IPS-20b (cell line): ENCODE data around the gene SZRD1.

Experiments used
- H3K27ac ChIP-seq: one replicate; pipeline ENCODE4 v1.5.1; 2013; ENCODE audit warnings: low read length
- H3K27me3 ChIP-seq: 2 replicates; pipeline ENCODE4 v1.6.1; 2013; ENCODE audit warnings: mild to moderate bottlenecking, low read length, inconsistent platforms; ENCODE audit not compliant: insufficient read depth
- H3K36me3 ChIP-seq: 2 replicates; pipeline ENCODE4 v1.6.1; 2013; ENCODE audit warnings: low read depth, mild to moderate bottlenecking, inconsistent platforms, low read length, moderate library complexity; ENCODE audit not compliant: insufficient read depth
- H3K4me1 ChIP-seq: 2 replicates; pipeline ENCODE4 v1.6.1; 2013; ENCODE audit warnings: mild to moderate bottlenecking, control low read depth, inconsistent platforms, low read length, moderate library complexity; ENCODE audit not compliant: insufficient read depth
- H3K4me3 ChIP-seq: 2 replicates; pipeline ENCODE4 v1.5.1; 2013; ENCODE audit warnings: mild to moderate bottlenecking, low read length, inconsistent platforms
- H3K9ac ChIP-seq: 2 replicates; pipeline ENCODE4 v1.6.1; 2013; ENCODE audit warnings: low read depth, mild to moderate bottlenecking, inconsistent platforms, low read length, moderate library complexity
- H3K9me3 ChIP-seq: 2 replicates; pipeline ENCODE4 v1.6.1; 2013; ENCODE audit warnings: mild to moderate bottlenecking, low read depth, low read length, inconsistent platforms; ENCODE audit not compliant: insufficient read depth

Gene SZRD1

DNA sequence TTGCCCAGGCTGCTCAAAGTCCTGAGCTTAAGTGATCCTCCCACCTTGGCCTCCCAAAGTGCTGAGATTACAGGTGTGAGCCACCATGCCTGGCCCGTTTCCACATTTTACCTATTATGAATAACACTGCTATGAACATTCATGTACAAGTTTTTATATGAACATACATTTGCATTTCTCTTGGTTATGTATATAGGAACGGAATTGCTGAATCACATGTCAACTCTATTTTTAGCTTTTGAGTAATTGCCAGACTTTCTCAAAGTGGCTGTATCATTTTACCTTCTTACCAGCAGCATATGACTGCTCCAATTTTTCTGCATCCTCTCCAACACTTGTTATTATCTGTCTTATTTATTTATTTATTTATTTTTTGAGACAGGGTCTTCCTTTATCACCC is 67.5 kb downstream of the SZRD1 start:
- H3K4me1 ChIP-seq: no peaks in the 10 kb centered on the region
- no peaks in the 10 kb centered on the region for H3K36me3 ChIP-seq
- H3K4me3 ChIP-seq: no peak overlapping the region
- H3K9ac ChIP-seq: no peak overlapping the region
- no peak overlapping the region for H3K27ac ChIP-seq
- no peaks in the 10 kb centered on the region for H3K9me3 ChIP-seq
- H3K27me3 ChIP-seq: no peaks in the 10 kb centered on the region

DNA sequence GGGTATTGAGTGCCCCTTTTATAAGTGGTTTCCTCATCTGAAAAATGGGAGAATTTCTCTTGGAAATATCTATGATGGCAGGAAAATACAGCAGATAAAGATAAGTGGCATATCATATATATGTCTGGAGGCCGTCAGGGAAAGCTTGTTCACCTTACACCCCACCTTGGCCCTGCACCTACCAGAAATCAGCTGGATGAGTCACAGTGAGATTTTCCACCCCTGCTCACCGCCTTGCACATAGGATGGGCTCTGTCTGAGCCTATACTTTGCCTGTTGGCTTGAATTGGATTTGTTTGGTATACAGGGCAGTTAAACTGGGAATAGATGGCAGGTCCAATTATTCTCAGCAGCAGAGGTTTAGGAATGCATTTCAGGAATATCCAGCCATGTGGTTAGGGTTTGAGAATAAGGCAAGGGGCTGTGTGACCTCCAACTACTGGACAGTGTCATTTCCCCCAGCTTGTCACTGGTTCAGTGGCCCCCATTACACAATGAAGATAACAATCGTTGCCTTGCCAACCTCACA is 70.0 kb downstream of the SZRD1 start, which contains the start of gene SPATA21:
Gene SPATA21, minus strand, starts transcription at position 479 of the 529 bp plus-strand sequence. CDS start 6,053 bp downstream, outside the sequence.
- Histone ChIP-seq H3K4me1 (no peaks in the 10 kb centered on the region), H3K9ac (no peak within 1 kb of the TSS), H3K4me3 (no peak within 1 kb of the TSS), H3K9me3 (no peaks in the 10 kb centered on the region), H3K36me3 (no peaks in the 10 kb centered on the region), H3K27ac (no peak within 1 kb of the TSS), H3K27me3 (no peaks in the 10 kb centered on the region)

DNA sequence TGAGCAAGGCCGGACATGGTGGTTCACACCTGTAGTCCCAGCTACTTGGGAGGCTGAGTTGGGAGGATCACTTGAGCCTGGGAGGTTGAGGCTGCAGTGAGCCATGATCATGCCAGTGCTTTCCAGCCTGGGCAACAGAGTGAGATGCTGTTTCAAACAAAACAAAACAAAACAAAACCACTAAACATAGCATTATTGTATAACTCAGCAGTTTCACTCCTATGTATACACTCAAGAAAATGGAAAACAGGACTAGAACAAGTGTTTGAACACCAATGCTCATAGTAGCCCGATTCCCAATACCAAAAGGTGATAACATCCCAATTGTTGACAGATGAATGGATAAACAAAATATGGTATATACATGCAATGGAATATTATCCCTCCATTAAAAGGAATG is 71.5 kb downstream of the SZRD1 start:
- Histone ChIP-seq H3K4me3 (no peak overlapping the region), H3K36me3 (peaks cover 4% of the 10 kb centered on the region; the same call in 1 of the 2 replicates), H3K27me3 (no peaks in the 10 kb centered on the region), H3K4me1 (no peaks in the 10 kb centered on the region), H3K9me3 (no peaks in the 10 kb centered on the region), H3K27ac (no peak overlapping the region), H3K9ac (no peak overlapping the region)

DNA sequence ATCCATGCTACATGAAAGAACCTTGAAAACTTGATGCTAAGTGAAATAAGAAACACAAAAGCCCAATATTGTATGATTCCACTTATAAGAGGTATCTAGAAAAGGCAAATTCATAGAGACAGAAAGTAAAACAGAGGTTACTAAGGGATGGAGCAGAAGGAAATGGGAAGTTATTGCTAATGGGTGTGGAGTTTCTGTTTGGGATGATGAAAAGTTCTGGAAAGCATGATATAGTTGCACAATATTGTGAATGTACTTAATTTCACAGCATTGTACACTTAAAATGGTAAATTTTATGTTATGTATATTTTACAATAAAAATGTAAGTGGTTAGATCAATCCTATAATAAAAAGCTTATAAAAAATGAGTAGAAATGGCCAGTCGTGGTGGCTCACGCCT is 71.9 kb downstream of the SZRD1 start:
- Histone ChIP-seq H3K36me3 (peaks cover 8% of the 10 kb centered on the region), H3K9ac (no peak overlapping the region), H3K9me3 (no peaks in the 10 kb centered on the region), H3K27ac (no peak overlapping the region), H3K27me3 (no peaks in the 10 kb centered on the region), H3K4me1 (no peaks in the 10 kb centered on the region), H3K4me3 (no peak overlapping the region)

DNA sequence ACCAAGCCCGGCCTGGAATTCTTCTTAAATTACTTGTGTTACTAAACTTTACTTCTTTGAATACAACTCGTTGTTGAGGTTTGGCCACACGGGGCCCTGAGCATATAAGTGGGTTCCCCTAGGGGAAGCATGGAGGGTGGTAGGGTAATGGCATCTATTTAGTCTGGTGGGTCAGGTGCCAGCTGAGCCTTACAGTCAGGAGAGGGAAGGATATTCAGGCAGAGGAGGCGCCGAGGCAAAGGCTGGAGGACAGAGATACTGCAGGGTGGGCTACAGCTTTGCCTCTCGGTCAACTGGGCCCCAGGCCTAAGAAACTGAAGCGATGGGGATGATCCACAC is 73.1 kb downstream of the SZRD1 start:
- no peak overlapping the region for H3K27ac ChIP-seq
- no peaks in the 10 kb centered on the region for H3K27me3 ChIP-seq
- peak overlapping the region; percentile 99 for H3K4me3 ChIP-seq
- no peaks in the 10 kb centered on the region for H3K4me1 ChIP-seq
- no peaks in the 10 kb centered on the region for H3K9me3 ChIP-seq
- peak overlapping the region; percentile 62; the same call in 1 of the 2 replicates for H3K9ac ChIP-seq
- H3K36me3 ChIP-seq: peaks cover 17% of the 10 kb centered on the region

DNA sequence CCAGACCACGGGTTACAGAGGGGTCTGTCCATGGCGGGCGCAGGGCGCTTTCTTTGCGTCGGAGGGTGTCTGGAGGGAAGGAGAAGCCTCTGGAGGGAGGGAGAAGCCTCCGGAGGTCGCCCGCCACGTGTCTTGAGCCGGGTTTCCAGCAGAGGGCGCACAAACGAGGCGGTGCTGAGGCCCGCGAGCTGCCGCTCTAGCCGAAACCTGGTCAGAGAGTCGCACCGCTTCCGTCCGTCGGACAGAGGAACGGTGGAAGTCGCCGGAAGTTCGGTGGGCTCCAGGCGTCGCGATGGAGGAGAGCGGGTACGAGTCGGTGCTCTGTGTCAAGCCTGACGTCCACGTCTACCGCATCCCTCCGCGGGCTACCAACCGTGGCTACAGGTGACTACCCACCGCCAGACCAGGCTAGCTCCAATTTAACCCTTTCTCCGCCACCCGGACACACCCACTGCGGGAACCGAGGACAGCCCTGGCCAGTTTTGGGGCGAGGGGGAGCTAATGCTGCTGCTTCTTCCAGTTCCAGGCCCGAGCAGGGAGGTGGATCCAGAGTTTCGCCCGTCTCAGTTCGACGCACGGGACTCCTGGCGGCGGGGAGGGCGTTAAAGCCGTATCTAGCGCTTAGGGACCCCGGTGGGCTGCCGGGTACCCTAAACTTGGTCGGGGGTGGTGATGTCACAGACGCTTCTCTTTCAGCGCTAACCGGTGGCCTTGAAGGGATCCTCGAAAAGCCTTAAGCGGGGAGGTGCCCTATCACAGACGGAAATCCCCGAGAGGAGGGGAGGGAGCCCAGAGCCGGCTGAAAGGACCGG is 73.6 kb downstream of the SZRD1 start, which contains the start of gene NECAP2:
Gene NECAP2, plus strand, starts transcription at position 255 of the 812 bp plus-strand sequence. Its CDS starts 38 bp downstream, at position 293.
- no peaks in the 10 kb centered on the region for H3K4me1 ChIP-seq
- H3K27me3 ChIP-seq: no peaks in the 10 kb centered on the region
- peaks cover 22% of the 10 kb centered on the region for H3K36me3 ChIP-seq
- peak within 1 kb of the TSS; percentile 90 for H3K9ac ChIP-seq
- no peak within 1 kb of the TSS for H3K27ac ChIP-seq
- H3K4me3 ChIP-seq: peak within 1 kb of the TSS; percentile 99
- H3K9me3 ChIP-seq: no peaks in the 10 kb centered on the region

DNA sequence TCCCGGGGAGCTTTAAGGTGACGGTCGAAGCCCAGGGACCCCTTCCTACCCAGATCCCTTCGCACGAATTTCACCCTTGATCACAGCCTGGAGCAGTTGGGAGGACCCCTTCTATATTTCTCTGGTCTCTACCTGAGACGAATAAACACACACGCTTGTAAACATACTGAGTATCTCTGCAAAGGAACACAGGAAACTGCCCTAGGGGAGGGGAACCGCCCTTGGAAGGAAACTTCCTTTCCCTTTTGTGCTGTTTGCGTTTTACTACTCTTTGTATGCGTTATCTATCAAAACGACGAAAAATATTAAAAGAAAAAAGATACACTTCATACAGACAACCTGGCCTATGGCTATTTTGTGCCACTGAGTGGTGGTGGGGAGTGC is 74.2 kb downstream of the SZRD1 start:
- H3K36me3 ChIP-seq: peaks cover 27% of the 10 kb centered on the region
- no peak overlapping the region for H3K27ac ChIP-seq
- H3K27me3 ChIP-seq: no peaks in the 10 kb centered on the region
- H3K4me3 ChIP-seq: peak overlapping the region; percentile 99
- no peaks in the 10 kb centered on the region for H3K4me1 ChIP-seq
- H3K9me3 ChIP-seq: no peaks in the 10 kb centered on the region
- peak overlapping the region; percentile 90 for H3K9ac ChIP-seq

DNA sequence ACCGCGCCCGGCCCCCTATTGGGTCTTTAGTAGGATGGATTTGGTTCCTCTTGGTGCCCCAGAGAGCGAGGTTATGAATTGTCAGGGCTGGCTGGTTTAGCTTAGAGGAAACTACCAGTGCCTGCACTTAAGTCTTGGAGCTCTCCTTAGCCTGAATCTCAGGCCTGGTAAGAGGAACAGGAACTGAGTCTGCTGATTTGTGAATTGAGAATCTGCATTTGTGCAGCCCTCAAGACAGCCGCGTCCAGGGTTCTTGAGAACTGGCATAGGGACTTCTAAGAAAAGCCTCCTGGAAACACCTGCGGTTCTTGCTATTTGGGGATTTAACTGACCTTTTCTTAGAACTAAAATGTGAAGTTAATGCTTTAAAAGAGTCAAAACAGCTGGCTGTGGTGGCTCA is 75.2 kb downstream of the SZRD1 start:
- H3K4me3 ChIP-seq: no peak overlapping the region
- H3K27ac ChIP-seq: no peak overlapping the region
- H3K9me3 ChIP-seq: no peaks in the 10 kb centered on the region
- peaks cover 34% of the 10 kb centered on the region for H3K36me3 ChIP-seq
- no peaks in the 10 kb centered on the region for H3K4me1 ChIP-seq
- H3K9ac ChIP-seq: no peak overlapping the region
- no peaks in the 10 kb centered on the region for H3K27me3 ChIP-seq

DNA sequence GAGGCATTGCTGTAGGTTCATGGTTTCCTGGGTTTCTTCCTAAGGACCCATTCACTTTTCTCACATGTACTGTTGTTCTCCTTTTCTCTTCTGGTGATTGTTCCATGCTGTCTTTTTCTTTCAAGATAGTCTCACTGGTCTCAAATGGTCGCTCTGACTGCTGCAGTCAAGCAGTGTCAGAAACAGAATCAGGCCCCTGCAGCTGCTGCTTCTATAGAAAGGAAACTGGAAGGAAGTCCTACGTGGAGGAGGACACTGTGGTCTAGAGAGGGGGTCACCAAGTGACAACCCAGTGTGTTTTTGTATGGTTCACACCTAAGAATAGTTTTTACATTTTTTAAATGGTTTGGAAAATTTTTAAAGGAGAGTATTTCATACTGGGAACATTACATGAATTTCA is 75.9 kb downstream of the SZRD1 start:
- no peak overlapping the region for H3K4me3 ChIP-seq
- no peak overlapping the region for H3K27ac ChIP-seq
- no peaks in the 10 kb centered on the region for H3K27me3 ChIP-seq
- H3K9ac ChIP-seq: no peak overlapping the region
- peaks cover 41% of the 10 kb centered on the region for H3K36me3 ChIP-seq
- H3K9me3 ChIP-seq: no peaks in the 10 kb centered on the region
- no peaks in the 10 kb centered on the region for H3K4me1 ChIP-seq

DNA sequence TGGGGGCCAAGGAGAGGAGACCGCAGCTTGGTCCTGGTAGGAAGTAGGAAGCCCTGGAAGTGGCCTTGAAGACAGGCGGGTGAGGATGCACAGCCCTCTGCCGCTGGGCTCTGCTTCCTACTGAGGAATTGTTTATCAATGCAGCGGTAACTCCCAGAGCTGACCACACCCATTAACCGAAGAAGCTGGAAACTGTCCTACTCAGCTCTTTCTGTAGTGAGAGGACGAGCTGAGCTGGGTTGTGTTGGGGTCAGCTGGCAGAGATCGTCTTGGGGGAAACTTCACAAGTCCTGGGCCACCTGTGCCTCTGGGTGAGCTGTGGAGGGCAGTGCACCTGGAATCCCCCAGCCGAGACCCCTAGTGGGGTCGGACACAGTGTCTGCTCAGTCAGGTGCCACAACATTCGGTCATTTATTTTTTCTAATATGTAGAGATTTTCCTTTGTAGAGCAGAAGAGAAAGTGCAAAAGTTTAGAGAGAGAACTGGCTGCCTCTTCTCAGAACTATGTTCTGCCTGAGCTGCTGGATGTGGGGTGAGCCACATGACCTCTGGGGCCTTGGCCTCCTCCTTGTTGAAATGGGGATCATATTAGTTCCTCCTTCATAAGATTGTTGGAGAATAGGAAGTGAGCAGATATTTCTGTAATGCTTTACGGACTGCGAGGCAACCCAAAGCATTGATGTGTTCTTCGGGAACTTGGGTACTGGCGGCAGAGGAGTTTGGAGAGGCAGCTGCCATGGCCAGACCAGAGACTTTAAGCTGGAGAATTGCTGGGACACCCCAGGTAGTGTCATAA is 77.1 kb downstream of the SZRD1 start:
- Histone ChIP-seq H3K27ac (no peak overlapping the region), H3K27me3 (no peaks in the 10 kb centered on the region), H3K4me1 (no peaks in the 10 kb centered on the region), H3K9me3 (no peaks in the 10 kb centered on the region), H3K9ac (no peak overlapping the region), H3K36me3 (peaks cover 53% of the 10 kb centered on the region), H3K4me3 (no peak overlapping the region)

DNA sequence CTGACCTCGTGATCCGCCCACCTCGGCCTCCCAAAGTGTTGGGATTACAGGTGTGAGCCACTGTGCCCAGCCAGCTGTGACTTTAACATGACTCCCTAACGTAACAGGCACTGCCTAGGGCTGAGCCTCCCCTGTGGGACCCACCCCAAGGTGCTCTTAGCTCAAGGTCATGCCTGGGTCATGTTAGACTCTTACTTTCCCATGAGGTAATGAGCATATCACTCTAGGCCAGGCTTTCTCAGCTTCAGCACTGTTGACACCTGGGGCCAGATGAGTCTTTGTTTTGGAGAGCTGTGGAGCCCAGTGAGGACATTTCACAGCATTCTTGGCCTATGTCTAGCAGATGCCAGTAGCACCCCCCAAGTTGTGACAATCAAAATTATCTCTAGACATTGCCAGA is 78.0 kb downstream of the SZRD1 start:
- Histone ChIP-seq H3K27ac (no peak overlapping the region), H3K9me3 (no peaks in the 10 kb centered on the region), H3K4me1 (no peaks in the 10 kb centered on the region), H3K9ac (no peak overlapping the region), H3K27me3 (no peaks in the 10 kb centered on the region), H3K4me3 (no peak overlapping the region), H3K36me3 (peaks cover 62% of the 10 kb centered on the region)
